ENCODE data around the gene E2F6. TPM values are rescaled to one million over a fixed set of nuclear protein-coding genes. Genes with fewer than 3 reads are reported as not detected.
A peak's percentile ranks its signal among the peaks of the same experiment; 100 is the strongest.

Gene E2F6, protein sequence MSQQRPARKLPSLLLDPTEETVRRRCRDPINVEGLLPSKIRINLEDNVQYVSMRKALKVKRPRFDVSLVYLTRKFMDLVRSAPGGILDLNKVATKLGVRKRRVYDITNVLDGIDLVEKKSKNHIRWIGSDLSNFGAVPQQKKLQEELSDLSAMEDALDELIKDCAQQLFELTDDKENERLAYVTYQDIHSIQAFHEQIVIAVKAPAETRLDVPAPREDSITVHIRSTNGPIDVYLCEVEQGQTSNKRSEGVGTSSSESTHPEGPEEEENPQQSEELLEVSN
- 22.6 and 27.2 TPM in 2 replicates for total RNA-seq
- polyA plus RNA-seq, result 22.6 and 23.5 TPM in 2 replicates

GRCh38 chr2:11465485-11466306, at the start of gene E2F6:
Gene E2F6 (minus strand): TSS chr2:11466161. CDS start chr2:11465879, 282 bp downstream.
- peaks cover 3% of the 10 kb centered on the region for H3K4me1 ChIP-seq (ENCODE audit: low read depth)
- peak within 1 kb of the TSS; percentile 90 for H3K27ac ChIP-seq
- no peaks in the 10 kb centered on the region for H3K27me3 ChIP-seq
- DNase-seq (ENCODE audit: low read depth in 1 of 2, low spot score in 1 of 2), result peak; percentile 92 to 96
- H3K9me3 ChIP-seq (ENCODE audit: low read depth), result no peaks in the 10 kb centered on the region
- TF ChIP-seq, protein P1, sequence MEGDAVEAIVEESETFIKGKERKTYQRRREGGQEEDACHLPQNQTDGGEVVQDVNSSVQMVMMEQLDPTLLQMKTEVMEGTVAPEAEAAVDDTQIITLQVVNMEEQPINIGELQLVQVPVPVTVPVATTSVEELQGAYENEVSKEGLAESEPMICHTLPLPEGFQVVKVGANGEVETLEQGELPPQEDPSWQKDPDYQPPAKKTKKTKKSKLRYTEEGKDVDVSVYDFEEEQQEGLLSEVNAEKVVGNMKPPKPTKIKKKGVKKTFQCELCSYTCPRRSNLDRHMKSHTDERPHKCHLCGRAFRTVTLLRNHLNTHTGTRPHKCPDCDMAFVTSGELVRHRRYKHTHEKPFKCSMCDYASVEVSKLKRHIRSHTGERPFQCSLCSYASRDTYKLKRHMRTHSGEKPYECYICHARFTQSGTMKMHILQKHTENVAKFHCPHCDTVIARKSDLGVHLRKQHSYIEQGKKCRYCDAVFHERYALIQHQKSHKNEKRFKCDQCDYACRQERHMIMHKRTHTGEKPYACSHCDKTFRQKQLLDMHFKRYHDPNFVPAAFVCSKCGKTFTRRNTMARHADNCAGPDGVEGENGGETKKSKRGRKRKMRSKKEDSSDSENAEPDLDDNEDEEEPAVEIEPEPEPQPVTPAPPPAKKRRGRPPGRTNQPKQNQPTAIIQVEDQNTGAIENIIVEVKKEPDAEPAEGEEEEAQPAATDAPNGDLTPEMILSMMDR (IDR thresholded peaks at IDR 0.05; ENCODE audit: low read depth, low read length), result no peak
- no peaks in the 10 kb centered on the region for H3K36me3 ChIP-seq
- peak within 1 kb of the TSS; percentile 40 for H3K4me3 ChIP-seq

DNA sequence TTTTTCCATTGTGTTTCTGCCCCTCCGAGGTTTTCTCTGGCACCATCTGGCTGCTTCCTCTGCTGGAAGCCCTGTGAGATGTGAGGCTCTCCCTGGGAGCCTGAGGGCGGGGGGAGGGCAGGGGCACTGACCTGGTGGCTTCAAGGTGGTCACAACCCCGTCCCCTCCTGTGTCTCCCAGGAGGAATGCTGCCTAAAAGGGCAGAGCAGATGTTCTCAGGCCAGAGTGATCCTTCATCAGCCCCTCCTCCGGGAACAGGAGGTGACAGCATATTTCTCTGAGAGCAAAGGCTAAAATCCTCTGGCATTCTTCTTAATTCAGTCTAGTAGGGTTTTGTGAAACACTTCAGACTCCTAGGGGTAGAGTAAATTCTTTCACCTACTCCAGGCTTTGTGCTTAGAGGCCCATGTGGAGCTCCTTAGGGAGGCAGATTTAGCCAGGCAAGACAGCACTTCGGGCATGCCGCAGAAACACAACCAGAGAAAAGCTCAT, 49.6 kb upstream of the E2F6 start:
- peaks cover 12% of the 10 kb centered on the region for H3K4me1 ChIP-seq (ENCODE audit: low read depth)
- DNase-seq (ENCODE audit: low read depth in 1 of 2, low spot score in 1 of 2), result no peak
- H3K9me3 ChIP-seq (ENCODE audit: low read depth), result no peaks in the 10 kb centered on the region
- TF ChIP-seq, protein P1 (IDR thresholded peaks at IDR 0.05; ENCODE audit: low read depth, low read length), result no peak
- H3K27me3 ChIP-seq, result no peaks in the 10 kb centered on the region
- H3K27ac ChIP-seq, result peak overlapping the region; percentile 68
- no peaks in the 10 kb centered on the region for H3K36me3 ChIP-seq
- H3K4me3 ChIP-seq, result no peak overlapping the region

- H3K27me3 ChIP-seq, result no peaks in the 10 kb centered on the region
- peaks cover 12% of the 10 kb centered on the region for H3K4me1 ChIP-seq (ENCODE audit: low read depth)
- TF ChIP-seq, protein P1 (IDR thresholded peaks at IDR 0.05; ENCODE audit: low read depth, low read length), result no peak
- DNase-seq (ENCODE audit: low read depth in 1 of 2, low spot score in 1 of 2), result no peak
- H3K36me3 ChIP-seq, result no peaks in the 10 kb centered on the region
- H3K9me3 ChIP-seq (ENCODE audit: low read depth), result no peaks in the 10 kb centered on the region
- H3K4me3 ChIP-seq, result no peak overlapping the region
- no peak overlapping the region for H3K27ac ChIP-seq
These were observed 48.9 kb upstream of the E2F6 start for GRCh38 chr2:11514904-11515303.

DNA sequence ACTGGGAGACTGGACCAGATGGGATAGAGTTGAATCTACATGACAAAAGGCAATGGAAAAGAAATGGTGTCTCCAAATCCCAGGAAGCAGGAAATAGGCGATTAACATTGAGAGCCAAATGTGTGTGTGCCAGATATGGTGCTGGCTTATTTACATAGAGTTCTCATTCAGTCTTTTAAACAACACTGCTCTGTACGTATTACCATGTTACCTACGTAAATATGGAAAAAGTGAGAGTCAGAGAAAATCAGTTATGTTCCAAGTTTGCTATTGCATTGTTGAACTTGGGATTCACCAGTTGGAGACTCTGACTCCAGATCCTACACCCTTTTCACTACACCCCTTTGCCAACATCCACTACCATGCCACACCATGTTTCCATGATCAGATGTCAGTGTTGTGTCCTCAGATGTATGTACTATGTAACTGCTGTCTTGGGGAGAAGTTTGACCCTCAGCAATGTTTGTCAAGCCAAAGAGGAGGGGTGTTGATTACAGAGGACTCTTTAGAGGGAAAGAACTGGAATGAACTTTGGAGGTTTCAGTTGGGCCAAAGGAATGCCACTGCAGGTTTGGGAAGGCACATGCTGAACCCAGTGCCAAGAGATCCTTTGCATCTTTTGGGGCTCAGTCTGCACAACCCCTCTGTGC, 48.2 kb upstream of the E2F6 start:
- H3K9me3 ChIP-seq (ENCODE audit: low read depth), result no peaks in the 10 kb centered on the region
- TF ChIP-seq, protein P1 (IDR thresholded peaks at IDR 0.05; ENCODE audit: low read depth, low read length), result no peak
- no peaks in the 10 kb centered on the region for H3K27me3 ChIP-seq
- no peak overlapping the region for H3K27ac ChIP-seq
- no peaks in the 10 kb centered on the region for H3K36me3 ChIP-seq
- DNase-seq (ENCODE audit: low read depth in 1 of 2, low spot score in 1 of 2), result no peak
- H3K4me1 ChIP-seq (ENCODE audit: low read depth), result peaks cover 12% of the 10 kb centered on the region
- H3K4me3 ChIP-seq, result no peak overlapping the region

GRCh38 chr2:11513319-11513718, 47.4 kb upstream of the E2F6 start:
- no peaks in the 10 kb centered on the region for H3K27me3 ChIP-seq
- H3K36me3 ChIP-seq, result no peaks in the 10 kb centered on the region
- no peak overlapping the region for H3K27ac ChIP-seq
- H3K4me3 ChIP-seq, result no peak overlapping the region
- peaks cover 12% of the 10 kb centered on the region for H3K4me1 ChIP-seq (ENCODE audit: low read depth)
- DNase-seq (ENCODE audit: low read depth in 1 of 2, low spot score in 1 of 2), result no peak
- TF ChIP-seq, protein P1 (IDR thresholded peaks at IDR 0.05; ENCODE audit: low read depth, low read length), result no peak
- H3K9me3 ChIP-seq (ENCODE audit: low read depth), result no peaks in the 10 kb centered on the region
